ENCODE results near the gene FRMD1. TPM values are rescaled to one million over a fixed set of nuclear protein-coding genes. Genes with fewer than 3 reads are reported as not detected.

Gene FRMD1
- total RNA-seq, 1 experiment from 2014 or later: 0.57 TPM

GRCh38 chr6:168104636-168105035 is 25.6 kb upstream of the FRMD1 start:
- Mint-ChIP-seq H3K4me3 (no peak overlapping the region), H3K36me3 (no peaks in the 10 kb centered on the region), H3K4me1 (peaks cover 33% of the 10 kb centered on the region), H3K27ac (no peak overlapping the region), H3K9me3 (no peaks in the 10 kb centered on the region), H3K27me3 (ENCODE audit: low read depth) (peaks cover 33% of the 10 kb centered on the region)
- no peak for DNase-seq (ENCODE audit: low spot score)
- no peak for ATAC-seq
- no peak for TF ChIP-seq MAX (CRISPR knock-in tag; IDR thresholded peaks at IDR 0.05)
- no peak for TF ChIP-seq ARID4B (CRISPR knock-in tag; IDR thresholded peaks at IDR 0.05; ENCODE audit: borderline replicate concordance)
- no peak for TF ChIP-seq E2F4 (CRISPR knock-in tag; IDR thresholded peaks at IDR 0.05; ENCODE audit: borderline replicate concordance, low read depth)
- no peak for TF ChIP-seq E2F5 (CRISPR knock-in tag; IDR thresholded peaks at IDR 0.05)
- TF ChIP-seq ATF6 (CRISPR knock-in tag; IDR thresholded peaks at IDR 0.05): no peak
- no peak for TF ChIP-seq ZNF425 (CRISPR knock-in tag; conservative IDR thresholded peaks at IDR 0.05)
- TF ChIP-seq KAT7 (CRISPR knock-in tag; IDR thresholded peaks at IDR 0.05; ENCODE audit: borderline replicate concordance): no peak
- no peak for TF ChIP-seq HMGA2 (CRISPR knock-in tag; IDR thresholded peaks at IDR 0.05)
- no peak for TF ChIP-seq ZNF263 (CRISPR knock-in tag; IDR thresholded peaks at IDR 0.05; ENCODE audit: low read depth)
- no peak for TF ChIP-seq NFYB (CRISPR knock-in tag; conservative IDR thresholded peaks at IDR 0.05; ENCODE audit: low read depth)
- TF ChIP-seq NR1H2 (CRISPR knock-in tag; IDR thresholded peaks at IDR 0.05): no peak
- TF ChIP-seq ZBTB21 (CRISPR knock-in tag; IDR thresholded peaks at IDR 0.05; ENCODE audit: borderline replicate concordance): no peak
- TF ChIP-seq ZSCAN18 (CRISPR knock-in tag; IDR thresholded peaks at IDR 0.05): no peak
- ChIA-PET POLR2A (no interaction called here), CTCF (interaction anchor here (1.0 to 1.6 kb wide), 2 partner anchors 14 to 33 kb away, joined by 6 to 7 read pairs; no protein-coding TSS in a partner anchor)
